ENCODE results near the gene CFAP251.
A peak's percentile ranks its signal among the peaks of the same experiment; 100 is the strongest.
"Not testable (repeated sequence)": the region's sequence is repeated elsewhere in the genome, so short reads cannot be mapped to it uniquely, and the experiment has no call there.

CFAP251 gene

GRCh38 chr12:121911824-121912585 lies 6.4 kb upstream of the CFAP251 start:
- no peak overlapping the region for H3K4me3 ChIP-seq (ENCODE audit: low read depth in 1 of 2, low read length in 2 of 2)
- H3K36me3 ChIP-seq (ENCODE audit: insufficient read depth, low read length): peaks cover 23% of the 10 kb centered on the region
- H3K9ac ChIP-seq (ENCODE audit: low read length): no peak overlapping the region
- H3K27me3 ChIP-seq (ENCODE audit: control insufficient read depth in 1 of 2, insufficient read depth in 2 of 2, low read length in 2 of 2): no peaks in the 10 kb centered on the region
- H3K9me3 ChIP-seq (ENCODE audit: low read length): no peaks in the 10 kb centered on the region
- no peaks in the 10 kb centered on the region for H3K4me1 ChIP-seq (ENCODE audit: insufficient read depth, low read length)
- no peak overlapping the region for H3K27ac ChIP-seq (ENCODE audit: low read depth, low read length)

DNA sequence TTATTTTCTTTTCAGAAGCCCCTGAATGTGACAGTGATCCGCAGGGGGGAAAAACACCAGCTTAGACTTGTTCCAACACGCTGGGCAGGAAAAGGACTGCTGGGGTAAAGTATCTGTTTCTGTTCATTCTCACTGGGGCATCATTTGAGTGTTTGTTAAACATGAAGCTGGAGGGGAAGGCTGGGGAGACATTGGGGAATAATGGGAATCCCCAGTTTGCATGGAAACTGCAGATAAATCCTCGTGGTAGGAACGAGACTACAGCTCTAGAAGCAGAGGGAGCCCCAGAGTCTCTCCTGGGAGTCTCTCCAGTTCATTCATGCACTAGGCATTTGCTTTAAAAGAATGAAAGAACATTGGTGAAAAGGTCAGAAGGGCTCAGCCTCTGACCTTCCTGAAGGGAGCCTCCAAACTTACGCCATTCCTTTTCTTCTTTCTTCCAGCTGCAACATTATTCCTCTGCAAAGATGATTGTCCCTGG lies 2.5 kb upstream of the CFAP251 start:
- H3K9me3 ChIP-seq (ENCODE audit: low read length): no peaks in the 10 kb centered on the region
- no peaks in the 10 kb centered on the region for H3K4me1 ChIP-seq (ENCODE audit: insufficient read depth, low read length)
- H3K9ac ChIP-seq (ENCODE audit: low read length): no peak overlapping the region
- H3K27me3 ChIP-seq (ENCODE audit: control insufficient read depth in 1 of 2, insufficient read depth in 2 of 2, low read length in 2 of 2): no peaks in the 10 kb centered on the region
- H3K27ac ChIP-seq (ENCODE audit: low read depth, low read length): no peak overlapping the region
- H3K4me3 ChIP-seq (ENCODE audit: low read depth in 1 of 2, low read length in 2 of 2): no peak overlapping the region
- peaks cover 17% of the 10 kb centered on the region for H3K36me3 ChIP-seq (ENCODE audit: insufficient read depth, low read length)

DNA sequence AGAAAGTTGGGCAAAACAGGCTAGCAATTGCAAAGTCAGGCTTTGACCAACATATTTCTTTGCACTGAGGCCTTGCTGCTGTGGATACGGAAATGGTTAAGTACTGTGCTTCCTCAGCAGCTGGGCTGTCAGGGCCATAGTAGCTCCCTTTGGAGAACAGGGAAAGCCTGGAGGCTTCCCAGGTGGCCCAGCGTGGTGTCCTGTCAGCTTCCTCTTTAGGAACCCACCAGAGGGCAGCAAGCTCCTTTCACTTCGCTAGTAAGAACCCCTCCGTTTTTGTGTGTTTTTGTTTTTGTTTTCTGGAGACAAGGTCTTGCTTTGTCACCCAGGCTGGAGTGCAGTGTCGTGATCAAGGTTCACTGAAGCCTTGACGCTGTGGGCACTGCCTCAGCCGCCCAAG lies 1.7 kb upstream of the CFAP251 start:
- no peak overlapping the region for H3K4me3 ChIP-seq (ENCODE audit: low read depth in 1 of 2, low read length in 2 of 2)
- H3K4me1 ChIP-seq (ENCODE audit: insufficient read depth, low read length): no peaks in the 10 kb centered on the region
- H3K27me3 ChIP-seq (ENCODE audit: control insufficient read depth in 1 of 2, insufficient read depth in 2 of 2, low read length in 2 of 2): no peaks in the 10 kb centered on the region
- H3K27ac ChIP-seq (ENCODE audit: low read depth, low read length): no peak overlapping the region
- H3K36me3 ChIP-seq (ENCODE audit: insufficient read depth, low read length): peaks cover 17% of the 10 kb centered on the region
- H3K9me3 ChIP-seq (ENCODE audit: low read length): no peaks in the 10 kb centered on the region
- H3K9ac ChIP-seq (ENCODE audit: low read length): no peak overlapping the region

- Histone ChIP-seq H3K36me3 (ENCODE audit: insufficient read depth, low read length) (peaks cover 17% of the 10 kb centered on the region), H3K27me3 (ENCODE audit: control insufficient read depth in 1 of 2, insufficient read depth in 2 of 2, low read length in 2 of 2) (no peaks in the 10 kb centered on the region), H3K27ac (ENCODE audit: low read depth, low read length) (peak overlapping the region; percentile 49), H3K4me3 (ENCODE audit: low read depth in 1 of 2, low read length in 2 of 2) (peak overlapping the region in 1 of 2 donors; percentile 25), H3K4me1 (ENCODE audit: insufficient read depth, low read length) (no peaks in the 10 kb centered on the region), H3K9ac (ENCODE audit: low read length) (no peak overlapping the region), H3K9me3 (ENCODE audit: low read length) (no peaks in the 10 kb centered on the region)
Observed at GRCh38 chr12:121918679-121919038, 267 bp downstream of the CFAP251 start.

DNA sequence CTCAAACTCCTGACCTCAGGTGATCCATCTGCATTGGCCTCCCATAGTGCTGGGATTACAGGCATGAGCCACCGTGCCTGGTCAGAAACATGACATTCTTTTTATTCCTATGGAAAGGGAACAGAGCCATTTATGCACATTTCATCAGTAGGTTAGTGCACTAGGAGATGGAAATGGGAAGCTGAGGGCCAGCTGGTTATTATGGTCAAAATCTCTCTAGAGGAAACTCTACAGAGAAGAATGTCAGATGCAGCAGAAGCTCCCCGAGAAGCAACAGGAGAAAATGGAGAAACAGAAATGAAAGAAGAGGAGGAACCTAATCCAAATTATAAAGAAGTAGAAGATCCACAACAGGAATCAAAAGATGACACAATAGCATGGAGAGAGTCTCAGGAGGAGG lies 2.7 kb downstream of the CFAP251 start:
- Histone ChIP-seq H3K4me3 (ENCODE audit: low read depth in 1 of 2, low read length in 2 of 2) (no peak overlapping the region), H3K36me3 (ENCODE audit: insufficient read depth, low read length) (peaks cover 9% of the 10 kb centered on the region), H3K9me3 (ENCODE audit: low read length) (no peaks in the 10 kb centered on the region), H3K9ac (ENCODE audit: low read length) (no peak overlapping the region), H3K4me1 (ENCODE audit: insufficient read depth, low read length) (no peaks in the 10 kb centered on the region), H3K27ac (ENCODE audit: low read depth, low read length) (no peak overlapping the region), H3K27me3 (ENCODE audit: control insufficient read depth in 1 of 2, insufficient read depth in 2 of 2, low read length in 2 of 2) (no peaks in the 10 kb centered on the region)

- Histone ChIP-seq H3K9ac (ENCODE audit: low read length) (no peak overlapping the region), H3K9me3 (ENCODE audit: low read length) (no peaks in the 10 kb centered on the region), H3K4me3 (ENCODE audit: low read depth in 1 of 2, low read length in 2 of 2) (no peak overlapping the region), H3K36me3 (ENCODE audit: insufficient read depth, low read length) (no peaks in the 10 kb centered on the region), H3K4me1 (ENCODE audit: insufficient read depth, low read length) (no peaks in the 10 kb centered on the region), H3K27ac (ENCODE audit: low read depth, low read length) (no peak overlapping the region), H3K27me3 (ENCODE audit: control insufficient read depth in 1 of 2, insufficient read depth in 2 of 2, low read length in 2 of 2) (no peaks in the 10 kb centered on the region)
Observed at GRCh38 chr12:121925358-121925695, 6.9 kb downstream of the CFAP251 start.

DNA sequence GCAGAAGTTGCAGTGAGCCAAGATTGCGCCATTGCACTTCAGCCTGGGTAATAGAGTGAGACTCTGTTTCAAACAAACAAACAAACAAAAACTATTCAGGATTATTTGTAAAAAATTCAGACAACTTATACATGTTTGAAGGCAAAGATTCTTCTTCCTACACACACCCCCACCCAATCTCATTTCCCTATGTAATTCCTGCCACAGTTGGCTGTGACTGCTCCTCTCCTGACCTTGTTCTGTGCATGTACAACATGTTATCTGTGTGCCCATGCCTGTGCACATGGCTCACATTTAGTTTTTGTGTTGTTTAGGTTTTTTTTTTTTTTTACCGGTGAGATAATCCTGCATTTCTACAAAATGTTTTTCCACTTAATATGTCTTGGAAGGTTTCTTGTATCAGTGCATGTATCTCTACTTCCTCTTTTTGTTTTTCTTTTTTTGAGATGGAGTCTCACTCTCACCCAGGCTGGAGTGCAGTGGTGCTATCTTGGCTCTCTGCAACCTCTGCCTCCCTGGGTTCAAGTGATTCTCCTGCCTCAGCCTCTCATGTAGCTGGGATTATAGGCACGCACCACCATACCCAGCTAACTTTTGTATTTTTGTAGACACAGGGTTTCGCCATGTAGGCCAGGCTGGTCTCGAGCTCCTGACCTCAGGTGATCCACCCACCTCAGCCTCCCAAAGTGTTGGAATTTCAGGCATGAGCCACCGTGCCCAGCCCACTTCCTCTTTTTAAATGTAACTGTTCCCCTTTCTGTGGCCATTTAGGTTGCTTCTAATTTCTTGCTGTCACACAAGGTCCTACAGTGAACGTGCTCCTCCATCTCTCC lies 8.7 kb downstream of the CFAP251 start:
- Histone ChIP-seq H3K9ac (ENCODE audit: low read length) (no peak overlapping the region), H3K4me1 (ENCODE audit: insufficient read depth, low read length) (no peaks in the 10 kb centered on the region), H3K4me3 (ENCODE audit: low read depth in 1 of 2, low read length in 2 of 2) (no peak overlapping the region), H3K27ac (ENCODE audit: low read depth, low read length) (no peak overlapping the region), H3K36me3 (ENCODE audit: insufficient read depth, low read length) (no peaks in the 10 kb centered on the region), H3K9me3 (ENCODE audit: low read length) (no peaks in the 10 kb centered on the region), H3K27me3 (ENCODE audit: control insufficient read depth in 1 of 2, insufficient read depth in 2 of 2, low read length in 2 of 2) (no peaks in the 10 kb centered on the region)

- H3K36me3 ChIP-seq (ENCODE audit: insufficient read depth, low read length): no peaks in the 10 kb centered on the region
- H3K4me3 ChIP-seq (ENCODE audit: low read depth in 1 of 2, low read length in 2 of 2): no peak overlapping the region
- H3K27me3 ChIP-seq (ENCODE audit: control insufficient read depth in 1 of 2, insufficient read depth in 2 of 2, low read length in 2 of 2): no peaks in the 10 kb centered on the region
- H3K9me3 ChIP-seq (ENCODE audit: low read length): no peaks in the 10 kb centered on the region
- H3K4me1 ChIP-seq (ENCODE audit: insufficient read depth, low read length): no peaks in the 10 kb centered on the region
- H3K9ac ChIP-seq (ENCODE audit: low read length): no peak overlapping the region
- H3K27ac ChIP-seq (ENCODE audit: low read depth, low read length): no peak overlapping the region
Observed at GRCh38 chr12:121927813-121928212, 9.4 kb downstream of the CFAP251 start.

GRCh38 chr12:121929545-121929944 lies 11.2 kb downstream of the CFAP251 start:
- H3K27me3 ChIP-seq (ENCODE audit: control insufficient read depth in 1 of 2, insufficient read depth in 2 of 2, low read length in 2 of 2); H3K4me3 ChIP-seq (ENCODE audit: low read depth in 1 of 2, low read length in 2 of 2); H3K9ac ChIP-seq (ENCODE audit: low read length); H3K4me1 ChIP-seq (ENCODE audit: insufficient read depth, low read length); H3K9me3 ChIP-seq (ENCODE audit: low read length); H3K27ac ChIP-seq (ENCODE audit: low read depth, low read length); H3K36me3 ChIP-seq (ENCODE audit: insufficient read depth, low read length): not testable (repeated sequence)

- H3K27me3 ChIP-seq (ENCODE audit: control insufficient read depth in 1 of 2, insufficient read depth in 2 of 2, low read length in 2 of 2): no peaks in the 10 kb centered on the region
- no peak overlapping the region for H3K27ac ChIP-seq (ENCODE audit: low read depth, low read length)
- H3K4me1 ChIP-seq (ENCODE audit: insufficient read depth, low read length): no peaks in the 10 kb centered on the region
- no peak overlapping the region for H3K4me3 ChIP-seq (ENCODE audit: low read depth in 1 of 2, low read length in 2 of 2)
- no peak overlapping the region for H3K9ac ChIP-seq (ENCODE audit: low read length)
- no peaks in the 10 kb centered on the region for H3K36me3 ChIP-seq (ENCODE audit: insufficient read depth, low read length)
- H3K9me3 ChIP-seq (ENCODE audit: low read length): no peaks in the 10 kb centered on the region
Observed at GRCh38 chr12:121930862-121931261, 12.5 kb downstream of the CFAP251 start.

DNA sequence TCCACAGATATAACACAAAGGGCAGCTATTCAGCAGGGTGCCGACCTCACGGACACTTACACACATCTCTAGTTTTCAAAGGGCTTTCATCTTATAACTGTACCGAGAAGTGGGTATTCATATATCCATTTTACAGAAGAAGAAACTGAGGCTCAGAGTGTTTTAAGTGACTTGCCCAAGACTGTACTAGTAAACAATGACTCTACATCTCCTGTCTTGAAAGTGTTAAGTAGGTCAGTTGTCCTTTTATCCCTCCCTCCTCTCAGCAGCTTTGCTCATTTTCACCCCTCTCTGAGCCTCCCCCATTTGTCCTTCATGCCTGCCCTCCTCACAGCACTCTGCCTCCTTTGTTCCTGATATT lies 13.8 kb downstream of the CFAP251 start:
- Histone ChIP-seq H3K9me3 (ENCODE audit: low read length) (no peaks in the 10 kb centered on the region), H3K27ac (ENCODE audit: low read depth, low read length) (no peak overlapping the region), H3K4me3 (ENCODE audit: low read depth in 1 of 2, low read length in 2 of 2) (no peak overlapping the region), H3K4me1 (ENCODE audit: insufficient read depth, low read length) (no peaks in the 10 kb centered on the region), H3K27me3 (ENCODE audit: control insufficient read depth in 1 of 2, insufficient read depth in 2 of 2, low read length in 2 of 2) (no peaks in the 10 kb centered on the region), H3K36me3 (ENCODE audit: insufficient read depth, low read length) (no peaks in the 10 kb centered on the region), H3K9ac (ENCODE audit: low read length) (no peak overlapping the region)

Data from muscle layer of colon (tissue), 2 donors.